Measurements from ENCODE around the gene TLE4.

The TLE4 gene

DNA sequence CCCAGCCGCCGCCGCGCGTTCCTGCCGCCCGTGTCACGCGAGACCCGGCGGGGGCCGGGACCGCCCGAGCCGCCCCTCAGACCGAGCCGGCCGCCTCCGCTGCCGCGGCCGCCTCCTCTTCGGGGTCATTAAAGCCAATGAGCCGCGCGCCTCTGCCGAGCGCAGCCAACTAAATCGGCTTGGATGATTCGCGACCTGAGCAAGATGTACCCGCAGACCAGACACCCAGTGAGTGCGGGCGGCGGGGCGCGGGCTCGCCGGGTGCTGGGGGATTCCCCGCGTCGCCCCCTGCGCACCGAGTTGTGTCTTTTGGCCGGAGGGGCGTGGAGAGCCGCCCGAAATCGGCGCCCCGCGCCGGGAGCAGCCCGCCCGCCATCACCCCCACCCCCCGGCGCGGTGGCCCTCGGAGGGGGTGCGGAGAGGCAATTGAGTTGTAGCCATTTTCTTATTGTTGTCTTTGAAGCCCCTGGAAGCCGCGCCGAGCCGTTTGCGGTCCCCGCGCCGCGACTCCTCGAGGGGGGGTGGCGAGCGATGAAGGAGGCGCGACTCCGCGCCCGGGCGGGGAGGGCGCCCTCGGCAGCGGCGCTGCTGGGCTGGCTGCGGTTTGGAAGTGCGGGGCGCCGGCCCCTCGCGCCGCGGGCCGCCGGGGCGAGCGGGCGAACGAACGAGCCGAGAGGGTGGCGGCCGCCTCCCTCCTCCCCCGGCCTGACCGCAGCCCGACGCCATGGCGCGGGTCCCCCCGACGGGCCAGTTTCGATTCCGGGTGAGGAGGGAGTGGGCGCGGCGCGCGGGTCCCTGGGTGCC, 1.0 kb downstream of the TLE4 start:
- no peak for DNase-seq

DNA sequence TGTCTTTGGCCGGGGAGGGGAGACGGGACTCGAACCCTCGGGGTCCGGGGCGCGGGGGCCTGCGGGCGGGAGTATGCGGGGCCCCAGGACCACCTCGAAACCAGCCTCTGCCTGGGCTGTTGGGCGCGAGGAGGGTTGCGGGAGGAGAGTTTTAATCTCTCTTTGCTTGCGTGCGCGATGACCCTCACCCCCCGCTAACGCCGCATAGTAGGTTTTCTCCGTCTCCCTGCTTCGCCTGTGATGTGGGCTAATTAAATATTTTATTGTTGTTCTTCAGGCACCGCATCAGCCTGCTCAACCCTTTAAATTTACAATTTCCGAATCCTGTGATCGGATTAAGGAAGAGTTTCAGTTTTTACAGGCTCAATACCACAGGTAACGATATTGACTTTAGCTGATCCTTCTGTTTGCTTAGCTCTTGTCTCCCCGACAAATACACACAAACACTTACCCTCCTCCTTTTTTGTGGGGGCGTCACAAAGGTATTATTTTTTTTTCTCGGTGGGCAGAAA, 1.7 kb downstream of the TLE4 start:
- no peak for DNase-seq

GRCh38 chr9:79574136-79574535, 2.4 kb downstream of the TLE4 start:
- no peak for DNase-seq

DNA sequence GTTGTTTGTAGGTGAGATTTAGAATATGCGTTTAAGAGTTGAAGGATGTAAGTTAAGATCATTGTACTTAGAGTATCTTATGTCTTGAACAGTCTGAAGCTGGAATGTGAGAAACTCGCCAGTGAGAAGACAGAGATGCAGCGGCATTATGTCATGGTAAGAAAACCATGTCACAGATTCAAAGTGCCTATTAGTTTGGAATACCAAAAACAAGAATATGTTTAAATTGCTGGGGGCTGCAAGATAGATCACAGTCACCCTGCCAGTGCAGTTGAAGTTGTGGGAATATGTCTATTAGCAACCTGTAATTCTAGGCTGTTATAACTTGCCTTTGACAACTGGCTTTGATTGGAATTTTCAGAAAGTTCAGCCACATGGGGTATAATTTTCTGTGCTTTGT, 3.0 kb downstream of the TLE4 start:
- DNase-seq = no peak

- DNase-seq = no peak
Observed at GRCh38 chr9:79575547-79575946, 3.8 kb downstream of the TLE4 start.

DNA sequence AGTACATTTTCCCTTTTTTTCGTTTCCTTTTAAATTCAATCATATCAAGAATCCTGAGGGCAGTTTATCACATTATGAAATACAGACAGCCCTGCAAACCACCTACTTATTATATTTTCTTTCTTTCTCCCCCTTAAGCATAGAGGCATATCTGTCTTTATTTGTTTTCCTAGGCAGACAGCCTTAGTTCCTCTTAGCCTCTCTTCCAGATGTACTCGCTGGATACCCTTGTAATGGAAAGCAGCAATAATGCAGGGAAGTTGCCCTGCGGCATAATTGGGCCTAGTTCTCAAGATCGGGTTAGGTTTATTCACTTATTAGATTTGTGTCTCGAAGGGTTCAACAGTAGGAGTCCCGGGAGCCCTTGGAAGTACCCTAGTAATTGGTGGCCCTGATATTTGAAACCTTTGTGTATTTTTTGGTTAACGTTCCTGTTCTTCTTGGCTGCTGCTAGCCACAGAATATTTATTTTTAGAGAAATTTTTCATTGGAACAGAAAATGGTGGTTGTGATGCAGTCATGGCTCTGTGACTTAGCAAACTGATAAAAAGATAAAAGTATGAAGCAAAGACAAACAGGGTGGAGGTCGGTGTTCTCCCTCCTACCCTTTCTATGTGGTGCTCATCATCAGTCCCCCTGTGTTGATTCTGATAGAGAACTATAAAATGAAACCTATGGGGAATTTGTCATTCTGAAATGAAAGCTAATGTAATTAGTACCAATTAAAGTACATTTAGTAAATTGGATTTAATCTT, 6.4 kb downstream of the TLE4 start:
- no peak for DNase-seq

- DNase-seq = no peak
Observed at GRCh38 chr9:79578891-79579290, 7.1 kb downstream of the TLE4 start.

DNA sequence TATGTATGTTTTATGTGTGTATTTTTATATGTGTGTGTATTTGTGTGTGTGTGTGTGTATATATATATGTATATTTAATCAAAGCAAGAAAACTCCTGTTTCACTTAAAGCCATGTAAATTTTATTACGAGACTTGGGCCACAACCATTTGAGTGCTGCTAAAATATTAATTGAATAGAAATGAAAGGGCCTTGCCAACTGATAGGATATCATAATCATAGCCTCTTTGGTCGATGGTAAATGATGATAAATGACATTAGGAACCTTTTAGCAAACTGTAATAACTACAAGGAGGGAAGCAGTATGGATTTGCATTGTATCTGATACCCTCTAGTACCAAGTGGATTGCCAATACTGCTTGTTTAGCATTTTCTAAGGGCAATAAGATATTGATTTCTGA, 7.9 kb downstream of the TLE4 start:
- no peak for DNase-seq

GRCh38 chr9:79580055-79580454, 8.3 kb downstream of the TLE4 start:
- DNase-seq = no peak

DNA sequence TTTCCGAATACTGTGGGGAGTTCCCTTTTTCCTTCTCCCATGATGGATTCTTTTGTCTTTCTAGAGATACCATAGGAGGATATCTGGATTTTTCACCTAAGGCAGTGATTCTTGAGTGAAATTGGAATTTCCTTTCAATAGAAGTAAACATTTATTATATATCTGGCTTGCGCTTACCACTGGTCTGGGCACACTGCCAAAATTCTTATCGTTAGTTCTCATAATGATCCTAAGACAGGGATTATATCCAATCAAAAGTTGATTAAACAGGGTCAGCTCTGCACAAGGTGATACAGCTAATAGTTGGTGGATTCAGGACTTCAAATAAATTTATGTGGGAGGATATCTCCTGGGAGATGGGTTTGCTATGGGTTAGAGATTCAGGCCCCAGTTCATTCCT, 9.6 kb downstream of the TLE4 start:
- no peak for DNase-seq

- no peak for DNase-seq
Observed at GRCh38 chr9:79581794-79582193, 10.0 kb downstream of the TLE4 start.

DNA sequence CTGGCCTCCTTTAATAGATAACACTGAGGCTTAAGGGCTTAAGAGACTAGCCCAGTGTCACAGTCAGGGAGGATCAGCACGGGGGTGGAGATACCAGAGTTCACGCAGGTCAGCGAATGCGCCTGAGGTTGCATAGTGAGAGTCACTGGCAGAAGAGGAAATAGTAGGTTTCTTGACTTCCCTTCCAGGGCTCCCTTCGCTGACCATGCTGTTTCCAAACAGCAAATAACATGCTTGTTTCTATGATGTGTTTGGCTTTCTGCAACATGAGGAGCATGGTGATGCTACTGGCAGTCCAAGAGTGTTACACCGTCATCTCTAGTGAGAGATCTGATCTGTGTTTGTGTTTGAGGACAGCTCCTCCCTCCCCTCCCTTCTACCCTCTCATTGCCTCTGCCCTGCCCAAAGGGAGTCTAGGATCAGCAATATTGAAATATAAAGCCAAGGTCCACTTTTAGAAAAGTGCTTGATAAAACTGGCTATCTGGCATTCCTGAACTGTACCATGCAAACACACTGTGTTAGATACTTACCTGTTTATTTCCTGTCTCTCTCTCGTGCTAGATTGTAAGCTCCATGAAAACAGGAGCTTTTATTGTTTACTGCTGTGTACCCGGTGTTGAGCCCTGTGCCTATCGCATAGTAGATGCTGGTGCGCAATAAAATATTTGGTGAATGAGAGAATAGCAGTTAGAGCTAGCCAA, 12.3 kb downstream of the TLE4 start:
- DNase-seq = peak; percentile 17

DNA sequence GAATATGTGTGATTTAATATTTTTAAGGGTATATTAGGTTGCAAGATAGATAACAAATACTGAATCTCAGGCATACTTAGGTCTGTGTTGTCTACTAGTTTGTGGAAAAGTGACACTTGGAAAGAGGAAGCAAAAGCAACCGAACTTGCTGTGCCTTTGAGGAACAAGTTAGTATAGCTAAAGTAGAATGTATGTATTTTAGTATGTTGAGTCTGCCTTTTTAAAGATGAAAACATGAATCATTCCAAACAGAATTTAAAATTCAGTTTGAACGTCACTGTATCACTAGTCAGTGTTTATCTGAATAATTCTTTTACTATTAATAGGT, 12.9 kb downstream of the TLE4 start:
- peak; percentile 12 for DNase-seq

GRCh38 chr9:79588488-79589223, 16.9 kb downstream of the TLE4 start:
- DNase-seq = no peak

GRCh38 chr9:79591458-79591857, 19.7 kb downstream of the TLE4 start:
- DNase-seq = no peak

GRCh38 chr9:79592726-79593493, 21.1 kb downstream of the TLE4 start:
- peak; percentile 10 for DNase-seq

DNA sequence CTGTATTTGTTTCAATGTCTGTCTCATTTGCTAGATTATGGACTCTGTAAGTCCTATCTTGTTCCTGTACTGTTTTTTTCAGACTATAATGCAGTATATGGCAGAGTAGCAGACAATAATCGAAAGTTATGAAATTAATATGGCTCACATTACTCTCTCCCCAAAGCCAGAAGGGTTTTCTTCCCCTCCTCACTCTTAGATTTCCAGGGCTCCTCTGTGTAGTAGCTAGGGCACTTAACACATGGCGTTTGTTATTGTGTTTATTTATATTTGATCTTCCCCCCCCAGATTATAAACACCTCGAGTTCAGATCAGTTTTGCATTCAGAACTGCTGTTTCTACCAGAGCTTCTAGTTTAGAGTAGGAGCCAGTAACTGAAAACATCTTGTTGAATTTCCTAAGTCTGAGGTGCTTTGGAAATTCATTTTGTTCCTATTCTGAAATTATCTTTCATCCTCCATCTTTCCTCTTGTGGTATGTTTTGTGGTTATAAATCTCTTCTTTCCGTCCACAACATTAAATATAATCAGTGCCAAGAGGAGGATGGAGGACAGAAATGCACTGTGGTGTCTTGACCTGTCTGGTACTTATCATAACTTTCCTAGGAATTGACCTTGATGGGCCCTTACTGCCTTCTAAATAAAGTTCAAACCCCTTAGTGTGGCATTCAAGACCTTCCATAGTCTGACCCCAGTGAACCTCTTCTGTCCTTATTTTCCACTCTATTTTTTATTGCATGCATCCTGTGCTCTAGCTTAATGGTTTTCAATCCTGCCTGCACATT, 27.0 kb downstream of the TLE4 start:
- no peak for DNase-seq

- DNase-seq = no peak
Observed at GRCh38 chr9:79600466-79600865, 28.7 kb downstream of the TLE4 start.

- no peak for DNase-seq
Observed at GRCh38 chr9:79603222-79603920, 31.6 kb downstream of the TLE4 start.

- DNase-seq = no peak
Observed at GRCh38 chr9:79604149-79604548, 32.4 kb downstream of the TLE4 start.
